Prostate gland (tissue), 2 donors: ENCODE data around the gene ABCA8. TPM values are rescaled to one million over a fixed set of nuclear protein-coding genes. Genes with fewer than 3 reads are reported as not detected.

ENCODE experiments used
- DNase-seq: peaks from one replicate; pipeline ENCODE4 v3.0.0-alpha.2; 2019; ENCODE audit warnings: low spot score
- H3K27ac ChIP-seq, 2 donors: fragments of 200-600 bp; sonication (generic); 2 replicates each; pipeline ENCODE4 v1.5.1; 2017 to 2019
- H3K27me3 ChIP-seq: fragments of 200-600 bp; sonication (generic); replicated peaks from 2 replicates; pipeline ENCODE4 v1.5.1; 2019; ENCODE audit not compliant: insufficient read depth
- H3K36me3 ChIP-seq, 2 donors: fragments of 200-600 bp; sonication (generic); 1 replicate in 1 of 2; 2 replicates in 1 of 2; pipeline versions ENCODE4 v1.5.1 to v1.8.1; 2017 to 2019
- H3K4me1 ChIP-seq: fragments of 200-600 bp; sonication (generic); replicated peaks from 2 replicates; pipeline ENCODE4 v1.5.1; 2019
- H3K4me3 ChIP-seq, 2 donors: fragments of 200-600 bp; sonication (generic); 2 replicates each; pipeline ENCODE4 v1.5.1; 2017 to 2019
- H3K9me3 ChIP-seq: fragments of 200-600 bp; sonication (generic); 2 replicates; pipeline ENCODE4 v1.5.1; 2017
- POLR2A ChIP-seq: fragments of 450-650 bp; IDR thresholded peaks from one replicate; pipeline ENCODE4 v1.6.1; 2016; ENCODE audit warnings: antibody characterized with exemption, mild to moderate bottlenecking
- POLR2AphosphoS5 ChIP-seq: sonication (generic); formaldehyde crosslinking; IDR thresholded peaks from one replicate; pipeline ENCODE4 v1.6.1; 2017; ENCODE audit warnings: antibody characterized with exemption
- WGBS: methylation state at CpG from one replicate; pipeline ENCODE4 v1.1.5; 2018; 5-methylcytosine and 5-hydroxymethylcytosine counted together
- intact Hi-C: fragments of 100-400 bp; cut with DNase I; formaldehyde crosslinking; loops from one replicate; pipeline ENCODE4 v1.14.2; 2022
- total RNA-seq, 2 donors: library from RNA; depleted of rRNA; stranded (reverse); fragments of >200 nt; gene quantifications; one replicate each; pipeline ENCODE4 v1.1.0, GENCODE V29; 2016
- TF ChIP-seq, protein P1 (sequence below), 4 experiments: fragments of 200-600 bp in 2 of 4; fragments of 450-650 bp in 2 of 4; sonication (generic) in 2 of 4; IDR thresholded peaks; 1 replicate in 3 of 4; 2 replicates in 1 of 4; pipeline ENCODE4 v1.5.1; 2016 to 2019; ENCODE audit warnings: antibody characterized with exemption in 4 of 4, mild to moderate bottlenecking in 2 of 4, moderate library complexity in 2 of 4

The ABCA8 gene
- total RNA-seq, 2 donors from 2014 or later = 7.8 to 111 TPM

DNA sequence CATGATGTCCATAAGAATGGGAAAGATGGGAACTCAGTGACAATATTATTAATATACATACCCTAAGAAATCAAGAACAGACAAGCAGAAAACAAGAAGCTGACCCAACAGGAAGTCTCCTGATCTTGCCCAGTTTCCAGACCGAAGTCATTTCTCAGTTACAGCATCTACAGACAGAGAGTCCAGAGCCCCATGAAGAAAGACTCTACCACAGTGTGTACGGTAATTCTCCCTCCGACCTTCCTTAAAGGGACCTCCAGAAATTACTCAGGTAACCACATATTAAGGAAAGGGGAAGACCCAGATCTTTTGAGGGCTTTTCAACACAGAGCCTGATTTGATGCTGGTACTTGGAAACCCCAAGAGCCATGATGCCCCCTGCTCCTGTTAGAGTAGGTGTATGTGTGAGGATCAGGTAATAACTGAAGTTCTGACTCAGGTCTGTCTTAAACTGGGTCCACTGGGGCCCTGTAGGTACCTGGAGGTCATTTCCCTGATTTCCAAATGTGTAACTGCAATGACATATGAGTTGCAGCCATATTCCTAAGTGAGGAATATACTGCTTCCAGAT, 132.4 kb downstream of the ABCA8 start:
- 89% methylated on average over 3 of the region's 3 CpGs for WGBS
- H3K4me1 ChIP-seq = no peaks in the 10 kb centered on the region
- no peaks in the 10 kb centered on the region for H3K9me3 ChIP-seq
- DNase-seq = no peak
- intact Hi-C loops = no loop called here
- no peak overlapping the region for H3K4me3 ChIP-seq
- no peak overlapping the region for H3K27ac ChIP-seq
- H3K36me3 ChIP-seq = no peaks in the 10 kb centered on the region
- H3K27me3 ChIP-seq = no peaks in the 10 kb centered on the region
- TF ChIP-seq, protein P1, sequence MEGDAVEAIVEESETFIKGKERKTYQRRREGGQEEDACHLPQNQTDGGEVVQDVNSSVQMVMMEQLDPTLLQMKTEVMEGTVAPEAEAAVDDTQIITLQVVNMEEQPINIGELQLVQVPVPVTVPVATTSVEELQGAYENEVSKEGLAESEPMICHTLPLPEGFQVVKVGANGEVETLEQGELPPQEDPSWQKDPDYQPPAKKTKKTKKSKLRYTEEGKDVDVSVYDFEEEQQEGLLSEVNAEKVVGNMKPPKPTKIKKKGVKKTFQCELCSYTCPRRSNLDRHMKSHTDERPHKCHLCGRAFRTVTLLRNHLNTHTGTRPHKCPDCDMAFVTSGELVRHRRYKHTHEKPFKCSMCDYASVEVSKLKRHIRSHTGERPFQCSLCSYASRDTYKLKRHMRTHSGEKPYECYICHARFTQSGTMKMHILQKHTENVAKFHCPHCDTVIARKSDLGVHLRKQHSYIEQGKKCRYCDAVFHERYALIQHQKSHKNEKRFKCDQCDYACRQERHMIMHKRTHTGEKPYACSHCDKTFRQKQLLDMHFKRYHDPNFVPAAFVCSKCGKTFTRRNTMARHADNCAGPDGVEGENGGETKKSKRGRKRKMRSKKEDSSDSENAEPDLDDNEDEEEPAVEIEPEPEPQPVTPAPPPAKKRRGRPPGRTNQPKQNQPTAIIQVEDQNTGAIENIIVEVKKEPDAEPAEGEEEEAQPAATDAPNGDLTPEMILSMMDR (IDR thresholded peaks at IDR 0.05) = no peak
- TF ChIP-seq POLR2AphosphoS5 = no peak
- no peak for TF ChIP-seq POLR2A

DNA sequence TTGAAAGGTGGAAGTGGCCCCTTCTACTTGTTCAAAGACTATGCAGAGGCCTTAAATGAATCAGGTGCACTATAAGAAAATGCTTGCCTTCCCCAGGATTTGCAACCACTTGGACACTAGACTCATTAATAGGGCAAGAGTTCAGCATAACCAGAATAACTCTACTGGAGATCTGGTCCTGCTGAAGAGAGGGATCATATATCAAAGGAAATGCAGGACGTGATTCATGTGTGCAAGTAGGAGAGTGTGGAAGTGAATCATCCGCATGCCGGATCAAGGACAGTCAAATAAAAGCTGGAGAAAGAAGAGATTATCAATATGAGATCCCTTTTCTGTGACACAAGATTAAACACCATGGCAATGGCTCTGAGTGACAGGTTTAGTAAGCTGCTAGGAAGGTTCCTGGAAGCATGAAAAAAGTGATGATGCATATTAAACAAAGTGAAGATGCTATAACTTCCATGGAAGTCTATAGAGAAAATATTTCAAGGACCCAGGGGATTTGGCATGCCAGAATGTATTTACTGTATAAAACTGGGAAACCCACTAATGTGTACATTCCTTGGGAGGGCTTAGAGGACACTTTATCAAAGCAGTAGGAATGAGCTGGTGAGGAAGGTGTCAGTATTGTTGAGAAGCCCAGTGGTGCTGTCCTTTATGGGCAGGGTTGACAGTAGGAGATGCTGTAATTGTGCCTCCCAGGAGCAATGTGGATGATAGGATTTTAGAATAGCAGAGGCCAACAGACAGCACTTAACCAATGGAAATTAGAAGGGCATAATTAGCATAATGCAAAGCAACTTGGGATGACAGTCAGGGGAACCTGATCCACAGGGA, 133.1 kb downstream of the ABCA8 start:
- no peak for DNase-seq
- Histone ChIP-seq H3K4me3 (no peak overlapping the region), H3K27me3 (no peaks in the 10 kb centered on the region), H3K4me1 (no peaks in the 10 kb centered on the region), H3K9me3 (no peaks in the 10 kb centered on the region), H3K36me3 (no peaks in the 10 kb centered on the region), H3K27ac (no peak overlapping the region)
- WGBS = 9% methylated on average over 3 of the region's 3 CpGs
- TF ChIP-seq, protein P1 (IDR thresholded peaks at IDR 0.05) = no peak
- TF ChIP-seq POLR2A = no peak
- TF ChIP-seq POLR2AphosphoS5 = no peak
- intact Hi-C loops = no loop called here

DNA sequence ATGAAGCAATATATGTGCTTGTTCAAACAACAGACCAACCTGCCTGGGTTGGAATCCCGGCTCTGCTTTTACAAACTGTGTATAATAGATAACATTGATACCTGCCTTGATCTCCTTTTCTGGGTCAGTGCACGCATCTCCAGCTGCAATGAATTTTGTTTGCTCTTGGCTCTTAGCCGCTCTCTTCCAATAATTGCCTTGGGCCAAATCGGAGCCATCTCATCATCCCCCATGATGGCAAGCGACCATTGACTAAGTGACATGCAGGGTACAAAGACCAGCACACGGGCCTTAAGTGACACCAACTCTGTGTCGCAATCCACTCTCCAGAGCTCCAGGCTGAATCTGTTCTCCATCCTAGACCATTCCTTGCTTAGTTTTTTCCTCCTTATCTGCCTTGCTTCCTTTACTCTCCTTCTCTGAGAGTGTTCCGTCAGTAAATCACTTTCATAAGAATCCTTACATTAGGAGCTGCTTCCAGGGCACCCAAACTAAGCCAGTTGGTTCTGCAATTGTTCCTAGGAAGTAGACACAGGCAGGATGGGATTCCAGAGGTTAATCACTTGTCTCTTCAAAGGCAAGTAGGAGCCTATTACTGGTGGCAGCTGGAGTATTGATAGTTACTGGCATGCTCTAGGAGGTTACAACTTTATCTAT, 134.2 kb downstream of the ABCA8 start:
- no peak for DNase-seq

DNA sequence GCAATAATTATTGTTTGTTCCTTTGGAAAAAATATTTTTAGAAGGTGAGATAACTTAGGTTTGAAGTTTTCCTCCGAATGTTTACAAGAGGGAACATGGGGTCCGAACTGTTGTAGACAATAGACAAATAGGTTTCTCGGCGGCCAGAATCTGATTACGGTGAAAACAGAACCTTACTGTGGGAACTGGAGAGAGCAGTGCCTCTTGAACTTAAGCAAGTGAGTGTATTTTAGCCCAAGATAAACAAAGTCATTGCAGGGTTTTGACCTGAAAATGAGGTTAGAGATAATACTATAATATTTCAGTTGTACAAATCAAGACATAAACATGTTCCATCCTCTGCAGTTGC, 134.7 kb downstream of the ABCA8 start:
- no peak overlapping the region for H3K27ac ChIP-seq
- TF ChIP-seq, protein P1 (IDR thresholded peaks at IDR 0.05) = no peak
- no peak for TF ChIP-seq POLR2AphosphoS5
- TF ChIP-seq POLR2A = no peak
- no peaks in the 10 kb centered on the region for H3K27me3 ChIP-seq
- H3K36me3 ChIP-seq = no peaks in the 10 kb centered on the region
- H3K4me1 ChIP-seq = no peaks in the 10 kb centered on the region
- DNase-seq = no peak
- no peaks in the 10 kb centered on the region for H3K9me3 ChIP-seq
- no peak overlapping the region for H3K4me3 ChIP-seq
- WGBS = 73% methylated on average over 5 of the region's 5 CpGs
- intact Hi-C loops = no loop called here

More for the DNA sequence above, 134.2 kb downstream of the ABCA8 start:
- Histone ChIP-seq H3K9me3 (no peaks in the 10 kb centered on the region), H3K27me3 (no peaks in the 10 kb centered on the region), H3K4me1 (no peaks in the 10 kb centered on the region), H3K36me3 (no peaks in the 10 kb centered on the region), H3K27ac (no peak overlapping the region), H3K4me3 (no peak overlapping the region)
- intact Hi-C loops = no loop called here
- no peak for TF ChIP-seq POLR2A
- TF ChIP-seq, protein P1 (IDR thresholded peaks at IDR 0.05) = no peak
- no peak for TF ChIP-seq POLR2AphosphoS5
- WGBS = 82% methylated on average over 8 of the region's 8 CpGs
